HG03280 (cell line): Measurements from ENCODE around the gene LBHD2.
"Not testable (repeated sequence)": the region's sequence is repeated elsewhere in the genome, so short reads cannot be mapped to it uniquely, and the experiment has no call there.

Source experiments
- ATAC-seq: cut with Tn5 transposase; IDR thresholded peaks from one replicate; pipeline ENCODE4 v1.9.1; 2021; ENCODE audit warnings: mild to moderate bottlenecking, moderate library complexity; ENCODE audit not compliant: unreplicated experiment

Gene LBHD2

GRCh38 chr14:103117499-103117898 is 33.5 kb downstream of the LBHD2 start:
- not testable (repeated sequence) for ATAC-seq

GRCh38 chr14:103118018-103118662 is 34.1 kb downstream of the LBHD2 start:
- ATAC-seq, result no peak

- no peak for ATAC-seq
These were observed 34.8 kb downstream of the LBHD2 start for GRCh38 chr14:103118663-103119404.

- not testable (repeated sequence) for ATAC-seq
These were observed 35.5 kb downstream of the LBHD2 start for GRCh38 chr14:103119527-103119926.

- ATAC-seq, result no peak
These were observed 37.3 kb downstream of the LBHD2 start for GRCh38 chr14:103121121-103121845.

- no peak for ATAC-seq
These were observed 38.0 kb downstream of the LBHD2 start for GRCh38 chr14:103121846-103122584.

- ATAC-seq, result no peak
These were observed 38.6 kb downstream of the LBHD2 start for GRCh38 chr14:103122585-103122946.

GRCh38 chr14:103122947-103123633 is 39.1 kb downstream of the LBHD2 start, which contains the start of gene TNFAIP2:
Gene TNFAIP2, plus strand, starts transcription at chr14:103123461. Its CDS starts 2,997 bp downstream, at chr14:103126458.
- ATAC-seq, result no peak

GRCh38 chr14:103123634-103124500 is 39.9 kb downstream of the LBHD2 start:
- no peak for ATAC-seq

GRCh38 chr14:103124501-103125001 is 40.5 kb downstream of the LBHD2 start:
- no peak for ATAC-seq

- ATAC-seq, result no peak
These were observed 41.4 kb downstream of the LBHD2 start for GRCh38 chr14:103125098-103126070.

- no peak for ATAC-seq
These were observed 42.3 kb downstream of the LBHD2 start for GRCh38 chr14:103126088-103126872.

GRCh38 chr14:103126873-103127304 is 42.9 kb downstream of the LBHD2 start:
- no peak for ATAC-seq

GRCh38 chr14:103127356-103127755 is 43.3 kb downstream of the LBHD2 start:
- no peak for ATAC-seq

GRCh38 chr14:103127861-103128598 is 44.0 kb downstream of the LBHD2 start:
- no peak for ATAC-seq

GRCh38 chr14:103128631-103129300 is 44.8 kb downstream of the LBHD2 start:
- ATAC-seq, result no peak
